ENCODE measurements around the gene RNF26. TPM values are rescaled to one million over a fixed set of nuclear protein-coding genes. Genes with fewer than 3 reads are reported as not detected.

Gene RNF26
- total and polyA plus RNA-seq, 2 of the 13 experiments (the other 11 are each of a cell fraction or from before 2014, with no cell fraction given), result 11.9 to 26.3 TPM

DNA sequence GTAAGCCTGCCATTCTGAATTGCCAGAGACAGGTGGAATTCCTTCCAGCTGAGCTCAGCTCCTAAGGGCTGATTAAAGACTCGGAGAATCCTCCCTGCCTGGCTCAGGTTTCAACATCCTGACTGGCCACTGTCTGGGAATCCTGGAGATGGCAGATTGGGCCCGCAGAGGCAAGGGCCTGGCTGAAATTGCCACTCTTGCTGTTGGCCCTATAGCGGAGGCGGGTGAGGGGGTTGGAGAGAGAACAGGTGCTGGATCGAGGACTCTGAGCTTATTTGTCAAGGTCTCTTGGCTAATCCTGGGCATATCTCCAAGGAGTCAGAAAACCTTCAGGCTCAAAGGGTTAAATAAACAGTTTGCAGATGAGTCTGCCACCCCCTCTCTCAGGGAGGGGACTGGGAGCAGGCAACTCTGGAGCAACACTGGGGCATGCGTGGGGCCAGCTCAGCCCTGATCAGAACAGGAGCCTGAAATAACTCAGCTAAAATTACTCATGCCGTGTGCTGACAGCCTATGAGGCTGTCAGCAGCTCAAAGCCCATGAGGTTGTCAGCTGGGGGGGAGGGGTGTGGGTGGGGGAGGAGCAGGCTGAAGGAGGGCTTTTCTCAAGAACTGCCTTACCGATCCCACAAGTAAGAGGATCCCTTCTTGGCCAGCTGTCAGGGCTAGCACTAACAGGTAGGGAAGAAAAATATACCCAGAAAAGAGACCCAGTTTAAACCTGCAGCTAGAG is 26.9 kb downstream of the RNF26 start (continued):
- TF ChIP-seq HNRNPLL (IDR thresholded peaks at IDR 0.05; ENCODE audit: low read depth, low read length, poor library complexity, severe bottlenecking) (no peak), GATAD2A (CRISPR knock-in tag; IDR thresholded peaks at IDR 0.05) (peak; percentile 49; the same call in 1 of the 2 replicates), GTF3A (CRISPR knock-in tag; conservative IDR thresholded peaks at IDR 0.05) (no peak), ZNF652 (CRISPR knock-in tag; IDR thresholded peaks at IDR 0.05; ENCODE audit: borderline replicate concordance, low read depth) (peak; percentile 93), ZNF572 (CRISPR knock-in tag; IDR thresholded peaks at IDR 0.05) (no peak), KDM6A (CRISPR knock-in tag; IDR thresholded peaks at IDR 0.05; ENCODE audit: low read depth) (no peak), ZNF274 (CRISPR knock-in tag; IDR thresholded peaks at IDR 0.05) (no peak)
- TF ChIP-seq, protein P1, sequence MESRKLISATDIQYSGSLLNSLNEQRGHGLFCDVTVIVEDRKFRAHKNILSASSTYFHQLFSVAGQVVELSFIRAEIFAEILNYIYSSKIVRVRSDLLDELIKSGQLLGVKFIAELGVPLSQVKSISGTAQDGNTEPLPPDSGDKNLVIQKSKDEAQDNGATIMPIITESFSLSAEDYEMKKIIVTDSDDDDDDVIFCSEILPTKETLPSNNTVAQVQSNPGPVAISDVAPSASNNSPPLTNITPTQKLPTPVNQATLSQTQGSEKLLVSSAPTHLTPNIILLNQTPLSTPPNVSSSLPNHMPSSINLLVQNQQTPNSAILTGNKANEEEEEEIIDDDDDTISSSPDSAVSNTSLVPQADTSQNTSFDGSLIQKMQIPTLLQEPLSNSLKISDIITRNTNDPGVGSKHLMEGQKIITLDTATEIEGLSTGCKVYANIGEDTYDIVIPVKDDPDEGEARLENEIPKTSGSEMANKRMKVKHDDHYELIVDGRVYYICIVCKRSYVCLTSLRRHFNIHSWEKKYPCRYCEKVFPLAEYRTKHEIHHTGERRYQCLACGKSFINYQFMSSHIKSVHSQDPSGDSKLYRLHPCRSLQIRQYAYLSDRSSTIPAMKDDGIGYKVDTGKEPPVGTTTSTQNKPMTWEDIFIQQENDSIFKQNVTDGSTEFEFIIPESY (CRISPR knock-in tag; IDR thresholded peaks at IDR 0.05), result peak; percentile 58; the same call in 1 of the 2 replicates
- TF ChIP-seq, protein P2, sequence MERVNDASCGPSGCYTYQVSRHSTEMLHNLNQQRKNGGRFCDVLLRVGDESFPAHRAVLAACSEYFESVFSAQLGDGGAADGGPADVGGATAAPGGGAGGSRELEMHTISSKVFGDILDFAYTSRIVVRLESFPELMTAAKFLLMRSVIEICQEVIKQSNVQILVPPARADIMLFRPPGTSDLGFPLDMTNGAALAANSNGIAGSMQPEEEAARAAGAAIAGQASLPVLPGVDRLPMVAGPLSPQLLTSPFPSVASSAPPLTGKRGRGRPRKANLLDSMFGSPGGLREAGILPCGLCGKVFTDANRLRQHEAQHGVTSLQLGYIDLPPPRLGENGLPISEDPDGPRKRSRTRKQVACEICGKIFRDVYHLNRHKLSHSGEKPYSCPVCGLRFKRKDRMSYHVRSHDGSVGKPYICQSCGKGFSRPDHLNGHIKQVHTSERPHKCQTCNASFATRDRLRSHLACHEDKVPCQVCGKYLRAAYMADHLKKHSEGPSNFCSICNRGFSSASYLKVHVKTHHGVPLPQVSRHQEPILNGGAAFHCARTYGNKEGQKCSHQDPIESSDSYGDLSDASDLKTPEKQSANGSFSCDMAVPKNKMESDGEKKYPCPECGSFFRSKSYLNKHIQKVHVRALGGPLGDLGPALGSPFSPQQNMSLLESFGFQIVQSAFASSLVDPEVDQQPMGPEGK (CRISPR knock-in tag; IDR thresholded peaks at IDR 0.05), result peak; percentile 71
